Right cardiac atrium (tissue), 5 donors: Measurements from ENCODE around the gene PIM1. TPM values are rescaled to one million over a fixed set of nuclear protein-coding genes. Genes with fewer than 3 reads are reported as not detected.

Experiments
- ATAC-seq, 2 donors: fragments of 200-7000 bp; cut with Tn5 transposase; one replicate each; pipeline versions ENCODE4 v1.8.0 to v1.9.1; 2020; ENCODE audit warnings: moderate library complexity in 2 of 2, mild to moderate bottlenecking in 1 of 2
- DNase-seq, 3 donors: peaks; one replicate each; pipeline ENCODE4 v3.0.0-alpha.2; 2020
- H3K27ac ChIP-seq: one replicate; pipeline ENCODE4 v1.5.1; 2013; ENCODE audit warnings: mild to moderate bottlenecking, low read length, control low read depth, moderate library complexity
- H3K27me3 ChIP-seq: one replicate; pipeline ENCODE4 v1.6.1; 2013; ENCODE audit not compliant: control insufficient read depth, insufficient read depth
- H3K4me1 ChIP-seq: one replicate; pipeline ENCODE4 v1.6.1; 2013; ENCODE audit warnings: low read length; ENCODE audit not compliant: control insufficient read depth, insufficient read depth
- H3K4me3 ChIP-seq: one replicate; pipeline ENCODE4 v1.5.1; 2013; ENCODE audit warnings: low read length, control low read depth
- H3K9me3 ChIP-seq: one replicate; pipeline ENCODE4 v1.6.1; 2013; ENCODE audit warnings: low read length; ENCODE audit not compliant: control insufficient read depth
- WGBS: extraction: QIAGEN DNeasy Blood & Tissue Kit; methylation state at CpG from one replicate; pipeline ENCODE4 v1.1.7; 2013; 5-methylcytosine and 5-hydroxymethylcytosine counted together
- intact Hi-C, 4 donors: fragments of 100-400 bp; cut with DNase I; formaldehyde crosslinking; loops; one replicate each; pipeline versions ENCODE4 v1.11.0 to v1.14.0; 2022 to 2023
- polyA plus RNA-seq: library from polyadenylated mRNA; stranded (reverse); fragments of 200-250 nt; gene quantifications from one replicate; pipeline ENCODE4 v1.2.3, GENCODE V29; 2013
- total RNA-seq, 4 donors: library from RNA; stranded (reverse); fragmentation: NEBNext Ultra II Directional; extraction: Animal tissue kit (Norgen Biotek cat#: 25700); gene quantifications; one replicate each; pipeline ENCODE4 v1.2.1, GENCODE V29; 2021
- donor health status: healthy with polysubstance abuse.
- donor health status: DM: no; HTN: yes; CAD: no.
- donor health status: DM: no; HTN: no; CAD: no.
- donor health status: DM: no; HTN: yes; CAD: no; lungs with severe emphysema.
- donor health status: DM: yes; HTN: yes; CAD: no.

The PIM1 gene
- total and polyA plus RNA-seq, 5 donors = 22.5 to 72.5 (median 38.6) TPM

- intact Hi-C loops = no loop called here
- H3K9me3 ChIP-seq = no peaks in the 10 kb centered on the region
- DNase-seq = no peak
- H3K27ac ChIP-seq = no peak overlapping the region
- H3K27me3 ChIP-seq = no peaks in the 10 kb centered on the region
- no peak overlapping the region for H3K4me3 ChIP-seq
- H3K4me1 ChIP-seq = peaks cover 4% of the 10 kb centered on the region
- 82% methylated on average over 1 of the region's 1 CpG for WGBS
- no peak for ATAC-seq
Observed at GRCh38 chr6:37138856-37139229, 31.1 kb upstream of the PIM1 start.

- Histone ChIP-seq H3K27me3 (no peaks in the 10 kb centered on the region), H3K9me3 (no peaks in the 10 kb centered on the region), H3K4me1 (peaks cover 4% of the 10 kb centered on the region), H3K4me3 (no peak overlapping the region), H3K27ac (no peak overlapping the region)
- no peak for DNase-seq
- WGBS = 95% methylated on average over 5 of the region's 5 CpGs
- no peak for ATAC-seq
- intact Hi-C loops = no loop called here
Observed at GRCh38 chr6:37139230-37139962, 30.6 kb upstream of the PIM1 start.

- H3K27me3 ChIP-seq = no peaks in the 10 kb centered on the region
- no peaks in the 10 kb centered on the region for H3K4me1 ChIP-seq
- no peak overlapping the region for H3K4me3 ChIP-seq
- 85% methylated on average over 3 of the region's 3 CpGs for WGBS
- intact Hi-C loops = no loop called here
- no peaks in the 10 kb centered on the region for H3K9me3 ChIP-seq
- H3K27ac ChIP-seq = no peak overlapping the region
- ATAC-seq (no peak), DNase-seq (no peak)
Observed at GRCh38 chr6:37140145-37140544, 29.8 kb upstream of the PIM1 start.

- Histone ChIP-seq H3K4me3 (no peak overlapping the region), H3K27ac (no peak overlapping the region), H3K27me3 (no peaks in the 10 kb centered on the region), H3K9me3 (no peaks in the 10 kb centered on the region), H3K4me1 (no peaks in the 10 kb centered on the region)
- DNase-seq (no peak), ATAC-seq (no peak)
- intact Hi-C loops = no loop called here
- 51% methylated on average over 5 of the region's 5 CpGs for WGBS
Observed at GRCh38 chr6:37141281-37142049, 28.5 kb upstream of the PIM1 start.

GRCh38 chr6:37142050-37142614 lies 27.8 kb upstream of the PIM1 start:
- intact Hi-C loops = no loop called here
- ATAC-seq = no peak
- Histone ChIP-seq H3K27ac (no peak overlapping the region), H3K4me1 (no peaks in the 10 kb centered on the region), H3K27me3 (no peaks in the 10 kb centered on the region), H3K9me3 (no peaks in the 10 kb centered on the region), H3K4me3 (no peak overlapping the region)
- no peak for DNase-seq
- WGBS = 80% methylated on average over 4 of the region's 4 CpGs

GRCh38 chr6:37143585-37143984 lies 26.4 kb upstream of the PIM1 start:
- no peak for DNase-seq
- Histone ChIP-seq H3K9me3 (no peaks in the 10 kb centered on the region), H3K4me3 (no peak overlapping the region), H3K27ac (no peak overlapping the region), H3K4me1 (no peaks in the 10 kb centered on the region), H3K27me3 (no peaks in the 10 kb centered on the region)
- ATAC-seq = no peak
- WGBS = 90% methylated on average over 2 of the region's 2 CpGs
- intact Hi-C loops = no loop called here

- intact Hi-C loops = no loop called here
Observed at GRCh38 chr6:37145443-37145842, 24.5 kb upstream of the PIM1 start.

GRCh38 chr6:37146735-37147157 lies 23.2 kb upstream of the PIM1 start:
- WGBS = 96% methylated on average over 7 of the region's 7 CpGs
- no peak overlapping the region for H3K4me3 ChIP-seq
- DNase-seq (no peak), ATAC-seq (no peak)
- no peaks in the 10 kb centered on the region for H3K9me3 ChIP-seq
- intact Hi-C loops = no loop called here
- H3K27ac ChIP-seq = no peak overlapping the region
- H3K4me1 ChIP-seq = peaks cover 2% of the 10 kb centered on the region
- no peaks in the 10 kb centered on the region for H3K27me3 ChIP-seq

More at GRCh38 chr6:37145443-37145842, 24.5 kb upstream of the PIM1 start:
- ATAC-seq = no peak
- WGBS = 90% methylated on average over 10 of the region's 10 CpGs
- Histone ChIP-seq H3K4me3 (no peak overlapping the region), H3K9me3 (no peaks in the 10 kb centered on the region), H3K4me1 (peaks cover 2% of the 10 kb centered on the region), H3K27ac (no peak overlapping the region), H3K27me3 (no peaks in the 10 kb centered on the region)
- no peak for DNase-seq

GRCh38 chr6:37149745-37150144 lies 20.2 kb upstream of the PIM1 start:
- H3K27ac ChIP-seq = no peak overlapping the region
- ATAC-seq (no peak), DNase-seq (no peak)
- H3K27me3 ChIP-seq = no peaks in the 10 kb centered on the region
- peaks cover 2% of the 10 kb centered on the region for H3K4me1 ChIP-seq
- no peak overlapping the region for H3K4me3 ChIP-seq
- intact Hi-C loops = no loop called here
- H3K9me3 ChIP-seq = no peaks in the 10 kb centered on the region

GRCh38 chr6:37150314-37150713 lies 19.6 kb upstream of the PIM1 start:
- no peaks in the 10 kb centered on the region for H3K9me3 ChIP-seq
- peaks cover 2% of the 10 kb centered on the region for H3K4me1 ChIP-seq
- H3K27me3 ChIP-seq = no peaks in the 10 kb centered on the region
- ATAC-seq (no peak), DNase-seq (no peak)
- H3K4me3 ChIP-seq = no peak overlapping the region
- 42% methylated on average over 3 of the region's 3 CpGs for WGBS
- intact Hi-C loops = no loop called here
- no peak overlapping the region for H3K27ac ChIP-seq
